SKM-1 treated with dmso at 0.1 percent for 144 hours (cell line): ENCODE data around the gene MTR.
"Not testable (repeated sequence)": the region's sequence is repeated elsewhere in the genome, so short reads cannot be mapped to it uniquely, and the experiment has no call there.

Source experiments
- DNase-seq: peaks from one replicate; lab custom pipeline; 2025; ENCODE audit not compliant: unreplicated experiment; lab: John Stamatoyannopoulos, UW

MTR gene

GRCh38 chr1:236830116-236830515 lies 35.0 kb downstream of the MTR start:
- no peak for DNase-seq

GRCh38 chr1:236830560-236830959 lies 35.5 kb downstream of the MTR start:
- no peak for DNase-seq

GRCh38 chr1:236833575-236833974 lies 38.5 kb downstream of the MTR start:
- DNase-seq: no peak

GRCh38 chr1:236834876-236835275 lies 39.8 kb downstream of the MTR start:
- no peak for DNase-seq

GRCh38 chr1:236835491-236835890 lies 40.4 kb downstream of the MTR start:
- no peak for DNase-seq

GRCh38 chr1:236836157-236836556 lies 41.1 kb downstream of the MTR start:
- DNase-seq: no peak

- no peak for DNase-seq
These were observed 42.0 kb downstream of the MTR start for GRCh38 chr1:236837115-236837514.

GRCh38 chr1:236837897-236838296 lies 42.8 kb downstream of the MTR start:
- DNase-seq: no peak

GRCh38 chr1:236841341-236841740 lies 46.2 kb downstream of the MTR start:
- DNase-seq: no peak

GRCh38 chr1:236844499-236845271 lies 49.6 kb downstream of the MTR start:
- no peak for DNase-seq

GRCh38 chr1:236845830-236846229 lies 50.7 kb downstream of the MTR start:
- DNase-seq: no peak

GRCh38 chr1:236848274-236848923 lies 53.3 kb downstream of the MTR start:
- no peak for DNase-seq

- no peak for DNase-seq
These were observed 55.2 kb downstream of the MTR start for GRCh38 chr1:236850077-236850979.

- no peak for DNase-seq
These were observed 56.8 kb downstream of the MTR start for GRCh38 chr1:236851871-236852270.

- DNase-seq: no peak
These were observed 59.0 kb downstream of the MTR start for GRCh38 chr1:236853921-236854604.

GRCh38 chr1:236854605-236854983 lies 59.5 kb downstream of the MTR start:
- no peak for DNase-seq

GRCh38 chr1:236856649-236857048 lies 61.6 kb downstream of the MTR start:
- not testable (repeated sequence) for DNase-seq

- DNase-seq: no peak
These were observed 63.1 kb downstream of the MTR start for GRCh38 chr1:236858165-236858564.

- DNase-seq: no peak
These were observed 65.0 kb downstream of the MTR start for GRCh38 chr1:236860101-236860500.

GRCh38 chr1:236860674-236861073 lies 65.6 kb downstream of the MTR start:
- DNase-seq: no peak

- DNase-seq: no peak
These were observed 66.6 kb downstream of the MTR start for GRCh38 chr1:236861560-236862218.
